Progenitor cell of endocrine pancreas (in vitro differentiated cells): Measurements from ENCODE around the gene TMTC2. TPM values are rescaled to one million over a fixed set of nuclear protein-coding genes. Genes with fewer than 3 reads are reported as not detected.

ENCODE experiments used
- DNase-seq: peaks from one replicate; pipeline ENCODE4 v3.0.0; 2021; ENCODE audit warnings: low spot score; ENCODE audit not compliant: unreplicated experiment
- H3K27ac Mint-ChIP-seq: 2 replicates; pipeline ENCODE4 v1.8.0; 2021; ENCODE audit warnings: mild to moderate bottlenecking, moderate library complexity, mixed read lengths
- H3K27me3 Mint-ChIP-seq: 2 replicates; pipeline ENCODE4 v1.8.0; 2021; ENCODE audit warnings: mixed read lengths
- H3K36me3 Mint-ChIP-seq: 2 replicates; pipeline ENCODE4 v1.8.0; 2022; ENCODE audit warnings: mixed read lengths; ENCODE audit not compliant: insufficient read depth
- H3K4me1 Mint-ChIP-seq: 2 replicates; pipeline ENCODE4 v1.8.0; 2021; ENCODE audit warnings: low read depth, mixed read lengths
- H3K4me3 Mint-ChIP-seq: 2 replicates; pipeline ENCODE4 v1.8.0; 2021; ENCODE audit warnings: low read depth, mild to moderate bottlenecking, moderate library complexity, mixed read lengths
- H3K9me3 Mint-ChIP-seq: 2 replicates; pipeline ENCODE4 v1.8.0; 2021; ENCODE audit warnings: low read depth, mixed read lengths
- total RNA-seq: library from RNA; stranded (reverse); gene quantifications from 2 replicates; pipeline ENCODE4 v1.2.1, GENCODE V29; 2021
- TF ChIP-seq, protein P1 (sequence below): fragments of 200-600 bp; sonication (generic); IDR thresholded peaks from one replicate; pipeline ENCODE4 v1.5.0; 2021; ENCODE audit warnings: antibody characterized with exemption, mild to moderate bottlenecking; ENCODE audit not compliant: unreplicated experiment

TMTC2 gene
- total RNA-seq, 1 donor from 2014 or later: 15.4 TPM

DNA sequence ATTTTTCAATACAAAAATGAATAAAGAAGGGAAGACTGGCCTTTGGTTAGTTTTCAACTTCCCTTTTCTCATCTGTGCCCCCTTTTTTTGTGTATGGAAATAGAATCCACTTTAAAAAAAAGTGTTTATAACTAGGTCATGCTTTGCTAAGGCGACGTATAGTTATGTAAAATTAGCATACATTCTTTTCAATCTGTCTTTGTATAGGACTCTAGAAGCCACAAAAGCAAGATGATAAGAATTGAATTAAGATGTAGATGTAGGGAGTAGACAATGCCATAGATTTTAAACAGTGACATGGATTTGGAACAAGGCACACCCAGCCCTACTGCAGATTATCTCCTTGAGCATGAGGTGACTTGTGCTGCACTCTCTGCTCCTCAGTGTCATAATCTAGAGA, 354.3 kb downstream of the TMTC2 start:
- H3K9me3 Mint-ChIP-seq: no peaks in the 10 kb centered on the region
- H3K27me3 Mint-ChIP-seq: no peaks in the 10 kb centered on the region
- TF ChIP-seq, protein P1, sequence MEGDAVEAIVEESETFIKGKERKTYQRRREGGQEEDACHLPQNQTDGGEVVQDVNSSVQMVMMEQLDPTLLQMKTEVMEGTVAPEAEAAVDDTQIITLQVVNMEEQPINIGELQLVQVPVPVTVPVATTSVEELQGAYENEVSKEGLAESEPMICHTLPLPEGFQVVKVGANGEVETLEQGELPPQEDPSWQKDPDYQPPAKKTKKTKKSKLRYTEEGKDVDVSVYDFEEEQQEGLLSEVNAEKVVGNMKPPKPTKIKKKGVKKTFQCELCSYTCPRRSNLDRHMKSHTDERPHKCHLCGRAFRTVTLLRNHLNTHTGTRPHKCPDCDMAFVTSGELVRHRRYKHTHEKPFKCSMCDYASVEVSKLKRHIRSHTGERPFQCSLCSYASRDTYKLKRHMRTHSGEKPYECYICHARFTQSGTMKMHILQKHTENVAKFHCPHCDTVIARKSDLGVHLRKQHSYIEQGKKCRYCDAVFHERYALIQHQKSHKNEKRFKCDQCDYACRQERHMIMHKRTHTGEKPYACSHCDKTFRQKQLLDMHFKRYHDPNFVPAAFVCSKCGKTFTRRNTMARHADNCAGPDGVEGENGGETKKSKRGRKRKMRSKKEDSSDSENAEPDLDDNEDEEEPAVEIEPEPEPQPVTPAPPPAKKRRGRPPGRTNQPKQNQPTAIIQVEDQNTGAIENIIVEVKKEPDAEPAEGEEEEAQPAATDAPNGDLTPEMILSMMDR: no peak
- peaks cover 7% of the 10 kb centered on the region for H3K4me1 Mint-ChIP-seq
- no peak overlapping the region for H3K4me3 Mint-ChIP-seq
- no peaks in the 10 kb centered on the region for H3K36me3 Mint-ChIP-seq
- H3K27ac Mint-ChIP-seq: no peak overlapping the region
- DNase-seq: no peak

DNA sequence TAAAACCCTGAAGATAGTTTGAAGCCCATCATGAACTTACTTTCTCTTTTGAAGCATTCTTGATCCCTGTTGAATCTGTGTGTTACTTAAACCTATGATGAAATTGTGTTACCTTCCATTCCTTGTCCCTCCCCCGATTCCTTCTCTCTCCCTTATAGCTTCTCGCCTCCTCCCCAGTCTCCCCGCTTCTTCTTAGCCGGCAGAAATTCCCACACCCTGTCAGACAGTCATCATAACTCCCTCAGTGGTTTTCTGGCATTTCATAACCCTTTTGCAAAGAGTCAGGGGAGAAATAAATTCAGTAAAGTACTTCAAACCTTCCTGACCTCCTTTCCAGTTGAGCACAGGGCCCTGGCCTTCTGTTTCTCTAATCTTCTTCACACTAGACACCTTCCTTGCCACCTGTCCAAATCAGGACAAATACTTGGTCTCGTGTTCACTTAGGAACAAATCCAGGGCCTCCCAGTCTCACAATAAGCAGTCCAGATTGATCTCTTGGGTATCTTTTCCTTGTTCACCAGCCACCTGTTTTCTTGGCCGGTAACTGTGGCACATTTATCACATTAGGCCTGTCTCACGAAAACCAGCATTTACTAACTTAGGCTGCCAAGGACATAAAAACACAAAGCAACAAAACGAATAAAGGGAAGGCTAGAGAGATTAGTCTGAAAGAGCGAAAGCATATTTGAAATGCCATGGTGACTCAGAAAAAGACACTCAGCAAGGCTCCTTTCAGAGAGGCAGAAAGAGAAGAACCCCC, 355.9 kb downstream of the TMTC2 start:
- peak overlapping the region; percentile 26 for H3K27ac Mint-ChIP-seq
- no peaks in the 10 kb centered on the region for H3K9me3 Mint-ChIP-seq
- TF ChIP-seq, protein P1: no peak
- H3K4me3 Mint-ChIP-seq: no peak overlapping the region
- peaks cover 7% of the 10 kb centered on the region for H3K4me1 Mint-ChIP-seq
- H3K36me3 Mint-ChIP-seq: no peaks in the 10 kb centered on the region
- no peaks in the 10 kb centered on the region for H3K27me3 Mint-ChIP-seq
- DNase-seq: no peak

DNA sequence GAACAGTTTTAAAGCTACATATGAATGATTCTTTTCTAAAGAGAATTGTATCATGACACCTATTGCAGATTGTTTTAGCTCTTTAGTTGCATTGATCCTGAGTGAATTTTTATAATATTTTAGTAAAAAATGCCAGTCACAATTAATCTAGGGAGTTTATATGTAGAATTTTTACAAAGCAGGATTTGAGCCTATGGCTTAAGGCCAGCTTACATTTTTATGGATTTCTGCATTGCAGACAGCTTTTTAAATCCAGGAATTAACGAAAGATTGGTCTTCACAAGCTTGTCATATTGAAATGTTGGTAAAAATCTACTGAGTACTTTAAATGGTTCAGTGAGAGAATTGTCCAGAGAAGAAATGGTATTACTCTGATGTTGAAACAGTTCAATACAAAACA, 358.0 kb downstream of the TMTC2 start:
- H3K36me3 Mint-ChIP-seq: peaks cover 1% of the 10 kb centered on the region
- no peaks in the 10 kb centered on the region for H3K27me3 Mint-ChIP-seq
- H3K4me3 Mint-ChIP-seq: no peak overlapping the region
- H3K4me1 Mint-ChIP-seq: peaks cover 7% of the 10 kb centered on the region
- peaks cover 6% of the 10 kb centered on the region for H3K9me3 Mint-ChIP-seq
- TF ChIP-seq, protein P1: no peak
- no peak overlapping the region for H3K27ac Mint-ChIP-seq
- no peak for DNase-seq

DNA sequence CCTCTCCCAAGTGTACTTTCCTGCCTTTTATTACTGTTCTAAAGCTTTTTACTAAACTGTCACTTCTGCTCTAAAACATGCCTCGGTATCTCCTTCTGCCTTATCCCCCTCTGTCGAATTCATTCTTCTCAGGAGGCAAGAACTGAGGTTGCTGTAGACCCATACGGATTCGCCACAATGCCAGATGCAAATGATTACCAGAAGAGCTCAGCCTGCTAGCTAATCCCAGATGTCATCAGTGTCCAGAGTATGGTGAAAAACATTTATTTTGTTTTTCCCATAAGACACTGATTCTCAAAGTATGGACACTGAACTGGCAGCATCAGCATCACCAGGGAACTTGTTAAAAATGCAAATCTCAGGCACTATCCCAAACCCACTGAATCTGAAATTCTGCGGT, 359.3 kb downstream of the TMTC2 start:
- Mint-ChIP-seq H3K27ac (peak overlapping the region; percentile 85), H3K4me3 (no peak overlapping the region)

DNA sequence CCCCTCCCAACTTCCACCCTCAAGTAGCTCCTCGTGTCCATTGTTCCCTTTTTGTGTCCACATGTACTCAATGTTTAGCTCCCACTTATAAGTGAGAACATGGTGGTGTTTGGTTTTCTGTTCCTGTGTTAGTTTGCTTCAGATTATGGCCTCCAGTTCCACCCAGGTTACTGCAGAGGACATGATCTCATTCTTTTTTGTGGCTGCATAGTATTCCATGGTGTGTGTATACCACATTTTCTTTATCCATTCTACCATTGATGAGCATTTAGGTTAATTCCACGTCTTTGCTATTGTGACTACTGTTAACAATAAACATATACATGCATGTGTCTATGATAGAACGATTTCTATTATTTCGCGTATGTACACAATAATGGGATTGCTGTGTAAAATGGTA, 362.6 kb downstream of the TMTC2 start:
- peaks cover 3% of the 10 kb centered on the region for H3K36me3 Mint-ChIP-seq
- H3K9me3 Mint-ChIP-seq: peaks cover 6% of the 10 kb centered on the region
- H3K27me3 Mint-ChIP-seq: no peaks in the 10 kb centered on the region
- no peak overlapping the region for H3K4me3 Mint-ChIP-seq
- TF ChIP-seq, protein P1: no peak
- no peak for DNase-seq
- peaks cover 16% of the 10 kb centered on the region for H3K4me1 Mint-ChIP-seq
- H3K27ac Mint-ChIP-seq: no peak overlapping the region

More for the DNA sequence above, 359.3 kb downstream of the TMTC2 start:
- no peak for DNase-seq
- H3K27me3 Mint-ChIP-seq: no peaks in the 10 kb centered on the region
- peaks cover 7% of the 10 kb centered on the region for H3K4me1 Mint-ChIP-seq
- TF ChIP-seq, protein P1: no peak
- H3K36me3 Mint-ChIP-seq: peaks cover 1% of the 10 kb centered on the region
- peaks cover 6% of the 10 kb centered on the region for H3K9me3 Mint-ChIP-seq
